GM18499 (cell line): Measurements from ENCODE around the gene NDRG3.
"Not testable (repeated sequence)": the region's sequence is repeated elsewhere in the genome, so short reads cannot be mapped to it uniquely, and the experiment has no call there.

Source experiments
- ATAC-seq: cut with Tn5 transposase; IDR thresholded peaks from one replicate; pipeline ENCODE4 v1.9.1; 2021; ENCODE audit warnings: moderate number of reproducible peaks; ENCODE audit not compliant: insufficient read depth, unreplicated experiment

Gene NDRG3

GRCh38 chr20:36623444-36623843 is 122.4 kb downstream of the NDRG3 start:
- no peak for ATAC-seq

DNA sequence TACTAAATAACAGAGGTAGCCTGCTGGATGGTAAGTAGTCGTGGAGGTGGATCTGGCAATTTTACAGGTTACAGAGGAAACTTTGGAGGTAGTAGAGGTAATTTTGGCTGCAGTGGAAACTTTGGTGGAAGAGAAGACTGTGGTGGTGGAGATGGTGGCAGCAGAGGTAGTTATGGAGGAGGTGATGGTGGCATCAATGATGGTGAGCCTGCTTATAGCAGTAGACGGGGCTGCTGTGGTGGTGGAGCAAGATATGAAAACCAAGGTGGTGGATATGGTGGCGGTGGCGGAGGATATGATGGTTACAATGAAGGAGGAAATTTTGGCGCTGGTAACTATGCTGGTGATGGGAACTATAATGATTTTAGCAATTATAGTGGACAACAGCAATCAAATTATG is 125.0 kb downstream of the NDRG3 start:
- no peak for ATAC-seq

DNA sequence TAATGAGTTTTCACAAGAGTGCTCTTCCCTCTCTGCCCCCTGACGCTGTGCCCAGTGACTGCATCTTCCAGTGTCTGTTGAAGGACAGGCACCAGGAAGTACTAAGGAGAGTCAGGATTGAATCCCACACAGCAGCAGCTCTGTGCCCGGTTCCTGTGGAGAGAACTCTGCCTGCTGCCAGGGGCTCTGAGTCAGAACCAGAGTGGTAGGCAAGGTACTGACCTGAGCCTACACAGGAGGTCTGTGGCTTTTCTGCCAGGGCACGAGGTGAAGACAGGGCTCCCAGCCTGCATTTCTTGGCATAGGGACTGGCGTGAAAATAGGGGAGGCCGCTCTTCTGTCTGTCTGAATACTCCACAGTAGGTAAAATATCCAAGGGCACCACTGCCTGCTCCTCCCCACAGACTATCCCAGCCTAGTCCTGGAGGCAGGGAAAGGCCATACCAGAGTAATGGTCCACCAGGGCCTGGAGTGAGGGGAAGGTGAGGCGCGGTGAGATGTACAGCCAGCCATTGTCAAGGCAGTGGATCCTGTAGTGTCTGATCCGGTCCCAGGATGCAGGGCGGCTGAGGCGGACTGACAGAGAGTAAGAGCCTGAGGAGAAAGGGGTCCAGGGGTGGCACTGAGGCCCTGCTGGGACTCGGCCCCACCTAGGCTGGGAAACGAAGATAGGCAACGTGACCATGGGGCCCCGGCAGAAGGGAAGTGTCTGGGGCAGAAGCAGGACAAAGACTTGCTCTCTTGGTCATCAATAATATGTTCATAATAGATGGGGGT is 130.9 kb downstream of the NDRG3 start:
- ATAC-seq, result no peak

- ATAC-seq, result no peak
Measured at GRCh38 chr20:36613974-36614373, 131.9 kb downstream of the NDRG3 start.

GRCh38 chr20:36611625-36612024 is 134.3 kb downstream of the NDRG3 start:
- no peak for ATAC-seq

DNA sequence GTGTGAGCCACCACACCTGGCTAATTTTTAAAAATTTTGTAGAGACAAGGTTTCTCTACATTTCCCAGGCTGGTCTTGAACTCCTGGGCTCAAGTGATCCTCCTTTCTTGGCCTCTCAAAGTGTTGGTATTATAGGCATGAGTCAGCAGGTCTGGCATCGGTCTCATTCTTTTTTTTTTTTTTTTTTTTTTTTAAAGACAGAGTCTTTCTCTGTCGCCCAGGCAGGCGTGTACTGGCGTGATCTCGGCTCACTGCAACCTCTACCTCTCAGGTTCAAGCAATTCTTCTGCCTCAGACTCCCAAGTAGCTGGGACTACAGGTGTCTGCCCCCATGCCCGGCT is 137.5 kb downstream of the NDRG3 start:
- ATAC-seq, result not testable (repeated sequence)

DNA sequence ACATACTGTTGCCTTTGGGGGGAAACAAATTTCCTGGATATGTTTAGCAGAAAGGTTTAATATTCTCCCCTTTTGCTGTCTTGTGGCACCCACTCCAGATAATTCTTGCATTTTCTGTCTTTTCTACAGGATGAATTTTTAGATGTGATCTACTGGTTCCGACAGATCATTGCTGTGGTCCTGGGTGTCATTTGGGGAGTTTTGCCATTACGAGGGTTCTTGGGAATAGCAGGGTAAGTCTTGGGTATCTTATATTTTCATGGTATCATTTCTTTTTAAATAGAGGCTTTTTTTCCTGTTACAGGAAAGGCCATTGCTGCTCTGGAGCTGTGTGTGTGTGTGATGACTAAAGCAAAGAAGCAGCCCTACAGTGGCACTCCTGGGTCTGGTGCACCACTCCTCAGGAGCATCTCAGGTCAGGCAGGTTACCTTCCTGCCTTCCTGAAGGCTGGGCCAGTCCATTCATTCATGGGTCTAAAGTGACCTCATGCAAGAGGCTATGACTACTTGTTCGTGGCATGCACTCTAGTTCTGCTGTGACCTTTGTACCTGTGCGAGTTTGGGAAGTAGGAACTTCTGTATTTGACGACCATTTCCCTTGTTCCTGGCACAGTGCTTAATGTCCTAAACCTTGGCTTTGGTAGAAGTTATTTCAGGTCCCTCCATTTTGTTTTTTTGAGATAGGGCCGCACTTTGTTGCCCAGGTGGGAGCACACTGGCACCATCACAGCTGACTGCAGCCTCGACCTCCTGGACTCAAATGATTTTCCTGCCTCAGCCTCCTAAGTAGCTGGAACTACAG is 138.1 kb downstream of the NDRG3 start:
- no peak for ATAC-seq

DNA sequence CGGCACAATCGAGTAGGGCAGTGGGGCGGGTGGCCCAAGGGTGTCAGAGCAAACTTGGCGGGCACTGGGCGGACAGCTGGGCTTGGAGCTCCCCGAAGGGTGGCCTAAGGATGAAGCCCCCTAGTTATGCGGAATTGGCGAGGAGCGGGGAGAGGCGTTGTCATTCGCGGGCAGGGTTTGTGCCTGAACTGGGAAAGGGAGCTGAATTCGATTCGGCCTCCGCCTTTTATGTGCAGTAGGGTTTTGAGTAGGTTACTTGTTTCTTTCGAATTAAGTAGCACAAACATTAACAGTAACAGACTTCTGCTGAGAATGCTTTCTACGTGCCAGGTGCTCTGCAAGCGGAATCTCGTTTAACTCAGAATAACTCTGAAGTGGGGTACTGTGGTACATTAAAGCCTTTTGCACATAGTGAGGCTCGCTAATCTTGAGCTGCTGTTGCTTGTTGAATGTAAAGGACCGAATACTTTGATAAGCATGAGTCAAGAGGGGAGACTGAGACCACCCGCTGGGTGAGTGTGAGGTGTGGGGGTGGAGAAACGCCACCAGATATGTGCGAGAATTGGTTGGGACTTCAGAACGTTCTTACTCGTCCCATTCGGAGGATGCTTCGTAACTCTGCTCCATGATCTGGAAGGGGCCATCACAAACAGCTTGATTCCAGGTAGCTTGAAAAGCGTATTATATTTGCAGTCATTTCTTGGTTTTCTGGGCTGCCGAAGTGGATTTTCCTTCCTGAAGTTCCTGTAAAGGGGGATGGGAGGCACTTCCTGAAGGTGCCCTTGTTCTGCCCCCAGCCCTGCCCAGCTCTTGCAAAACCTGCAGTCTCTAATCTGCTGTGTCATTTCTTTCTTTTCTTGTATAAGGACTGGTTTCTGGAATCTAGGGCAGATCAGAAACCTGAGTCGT is 139.5 kb downstream of the NDRG3 start:
- no peak for ATAC-seq

DNA sequence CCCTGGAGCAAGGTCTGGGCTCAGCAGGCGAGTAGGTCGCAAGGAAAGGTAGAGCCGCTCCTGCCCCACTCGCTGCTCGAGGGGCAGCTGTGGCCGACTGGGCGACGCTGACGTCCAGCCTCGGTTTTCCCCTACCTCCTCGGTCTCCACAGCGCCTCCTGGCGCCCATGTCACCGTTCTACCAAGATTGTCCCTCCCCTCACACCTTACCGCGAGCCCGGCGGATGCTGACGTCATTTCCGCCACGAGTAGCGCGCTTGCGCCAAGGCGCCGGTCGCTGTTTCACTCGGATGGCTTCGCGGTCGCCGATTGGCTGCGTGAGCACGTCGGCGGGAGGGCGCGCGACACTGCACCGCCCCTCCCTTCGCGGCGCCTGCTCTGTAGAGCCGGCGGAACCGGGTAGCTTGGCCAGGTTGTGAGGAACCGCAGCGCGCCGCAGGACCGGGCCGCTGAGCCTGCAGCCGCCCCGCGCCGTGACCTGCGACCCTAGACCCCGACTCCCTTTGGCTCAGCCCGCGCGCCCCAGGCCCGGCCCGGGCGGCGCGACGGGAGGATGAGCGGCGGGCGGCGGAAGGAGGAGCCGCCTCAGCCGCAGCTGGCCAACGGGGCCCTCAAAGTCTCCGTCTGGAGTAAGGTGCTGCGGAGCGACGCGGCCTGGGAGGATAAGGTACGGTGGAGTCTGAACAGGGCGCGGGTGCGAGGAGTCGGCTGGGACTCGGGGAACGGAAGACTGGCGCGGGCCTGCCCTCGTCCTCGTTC is 140.3 kb downstream of the NDRG3 start, which contains the start of gene RAB5IF:
TSS of gene RAB5IF (plus strand) at position 381 of the 759 bp plus-strand sequence. CDS start at position 554, 173 bp downstream.
- ATAC-seq, result peak; percentile 84

GRCh38 chr20:36604952-36605398 is 140.9 kb downstream of the NDRG3 start:
- ATAC-seq, result peak; percentile 26
